PFSK-1 (cell line): ENCODE measurements around the gene TSPAN18.

Experiments
- POLR2AphosphoS5 ChIP-seq: IDR thresholded peaks from 2 replicates; pipeline ENCODE4 v1.6.1; 2012; ENCODE audit warnings: low read depth, mild to moderate bottlenecking, control low read depth, low read length, moderate library complexity
- REST ChIP-seq, 2 experiments: IDR thresholded peaks; 2 replicates each; pipeline versions ENCODE4 v1.6.1 to v1.8.0; 2011 to 2012; ENCODE audit warnings: low read depth in 2 of 2, low read length in 2 of 2, control low read depth in 1 of 2, inconsistent platforms in 1 of 2, mild to moderate bottlenecking in 1 of 2, moderate library complexity in 1 of 2; ENCODE audit not compliant: insufficient read depth in 1 of 2
- SIN3A ChIP-seq: IDR thresholded peaks from 2 replicates; pipeline ENCODE4 v1.6.1; 2012; ENCODE audit warnings: mild to moderate bottlenecking, low read length, moderate library complexity, borderline replicate concordance; ENCODE audit not compliant: insufficient read depth
- TAF1 ChIP-seq: IDR thresholded peaks from 2 replicates; pipeline ENCODE4 v1.6.1; 2012; ENCODE audit warnings: low read length, control low read depth, borderline replicate concordance; ENCODE audit not compliant: insufficient read depth

- TF ChIP-seq TAF1, result no peak
- TF ChIP-seq POLR2AphosphoS5, result no peak
- TF ChIP-seq REST (IDR thresholded peaks at IDR 0.05; ENCODE audit: insufficient read depth in 1 of 2, low read depth in 2 of 2, low read length in 2 of 2), result no peak
- no peak for TF ChIP-seq SIN3A
Observed at GRCh38 chr11:44816761-44817160, 90.0 kb downstream of the TSPAN18 start.
